HepG2 (cell line): ENCODE measurements around the gene POLA1. TPM values are rescaled to one million over a fixed set of nuclear protein-coding genes. Genes with fewer than 3 reads are reported as not detected.

Source experiments
- ATAD3A ChIP-seq: sonication (generic); formaldehyde crosslinking; IDR thresholded peaks from 2 replicates; pipeline ENCODE4 v1.4.0; 2020; ENCODE audit warnings: missing genetic modification reagents
- CEBPZ ChIP-seq: IDR thresholded peaks from 2 replicates; pipeline ENCODE4 v1.6.1; 2012; ENCODE audit warnings: low read length, improper control_type of control experiment
- HDAC6 ChIP-seq: fragments of 200-600 bp; sonication (generic); IDR thresholded peaks from 2 replicates; pipeline ENCODE4 v1.7.0; 2017; ENCODE audit warnings: mild to moderate bottlenecking, antibody characterized with exemption, low read length, low read depth
- JUNB ChIP-seq: sonication (generic); formaldehyde crosslinking; IDR thresholded peaks from 2 replicates; pipeline ENCODE4 v1.8.0; 2022; ENCODE audit warnings: missing genetic modification reagents, mild to moderate bottlenecking, borderline replicate concordance
- KDM4B ChIP-seq: sonication (generic); formaldehyde crosslinking; IDR thresholded peaks from 2 replicates; pipeline ENCODE4 v1.4.0; 2020; ENCODE audit warnings: missing genetic modification reagents
- NFAT5 ChIP-seq: sonication (generic); formaldehyde crosslinking; IDR thresholded peaks from 2 replicates; pipeline ENCODE4 v1.4.0; 2020; ENCODE audit warnings: missing genetic modification reagents
- NONO ChIP-seq, 2 experiments: fragments of 450-650 bp in 1 of 2; sonication (generic) in 1 of 2; formaldehyde crosslinking in 1 of 2; IDR thresholded peaks in 1 of 2; conservative IDR thresholded peaks in 1 of 2; 2 replicates each; pipeline versions ENCODE4 v1.6.1 to v1.8.0; 2017 to 2022; ENCODE audit warnings: mild to moderate bottlenecking in 1 of 2, missing genetic modification reagents in 1 of 2, moderate library complexity in 1 of 2
- PHF8 ChIP-seq: sonication (generic); formaldehyde crosslinking; IDR thresholded peaks from 2 replicates; pipeline ENCODE4 v1.5.0; 2020; ENCODE audit warnings: missing genetic modification reagents
- RELA ChIP-seq: sonication (generic); formaldehyde crosslinking; IDR thresholded peaks from 2 replicates; pipeline ENCODE4 v1.4.0; 2020; ENCODE audit warnings: missing genetic modification reagents
- TARDBP ChIP-seq: sonication (generic); formaldehyde crosslinking; IDR thresholded peaks from 2 replicates; pipeline ENCODE4 v1.8.0; 2022; ENCODE audit warnings: mild to moderate bottlenecking, missing genetic modification reagents
- ZBTB26 ChIP-seq: IDR thresholded peaks from 2 replicates; pipeline ENCODE4 v1.6.1; 2016; ENCODE audit warnings: missing compliant biosample characterization, missing genetic modification reagents, borderline replicate concordance
- ZC3H13 ChIP-seq: sonication (generic); formaldehyde crosslinking; IDR thresholded peaks from 2 replicates; pipeline ENCODE4 v1.8.1; 2023; ENCODE audit warnings: mild to moderate bottlenecking, missing genetic modification reagents, moderate library complexity
- ZNF451 ChIP-seq: sonication (generic); formaldehyde crosslinking; IDR thresholded peaks from 2 replicates; pipeline ENCODE4 v1.5.0; 2020; ENCODE audit warnings: mild to moderate bottlenecking, missing genetic modification reagents
- ZNF691 ChIP-seq: sonication (generic); formaldehyde crosslinking; IDR thresholded peaks from 2 replicates; pipeline ENCODE4 v1.4.0; 2020; ENCODE audit warnings: missing genetic modification reagents, low read depth, mild to moderate bottlenecking, borderline replicate concordance
- polyA plus RNA-seq, 8 experiments: library from polyadenylated mRNA; depleted of rRNA in 3 of 8; stranded (reverse) in 7 of 8; unstranded in 1 of 8; fragments of >200 nt; fragmentation: Illumina TruSeq in 4 of 8; extraction: Trizol in 4 of 8; gene quantifications; 2 replicates each; pipeline versions ENCODE4 v1.2.1 to v1.2.3, GENCODE V29; 2011 to 2016; ENCODE audit warnings: low read depth in 4 of 8, missing spikeins in 1 of 8, mixed read lengths in 1 of 8; ENCODE audit not compliant: insufficient read depth in 1 of 8
- total RNA-seq, 5 experiments: library from RNA; depleted of rRNA; stranded (reverse); fragments of >200 nt; fragmentation: Illumina TruSeq; extraction: Trizol; gene quantifications; 2 replicates each; pipeline ENCODE4 v1.2.3, GENCODE V29; 2016; ENCODE audit warnings: low read depth in 1 of 5

The POLA1 gene
- total and polyA plus RNA-seq, 2 of the 13 experiments (the other 11 are each of a cell fraction or from before 2014, with no cell fraction given), result 3.3 to 26.5 TPM

- TF ChIP-seq NFAT5 (CRISPR knock-in tag) (no peak), ZC3H13 (CRISPR knock-in tag) (no peak), RELA (CRISPR knock-in tag) (no peak), HDAC6 (no peak), ATAD3A (no peak), NONO (IDR thresholded peaks at IDR 0.05) (no peak), NONO (CRISPR knock-in tag; conservative IDR thresholded peaks at IDR 0.05) (no peak), JUNB (CRISPR knock-in tag) (no peak), ZNF451 (no peak), CEBPZ (no peak), ZBTB26 (CRISPR knock-in tag) (no peak), PHF8 (CRISPR knock-in tag) (no peak), KDM4B (no peak), TARDBP (no peak), ZNF691 (no peak)
Measured at GRCh38 chrX:24918715-24919114, 225.0 kb downstream of the POLA1 start (continued).
